CD4-positive, alpha-beta T cell (primary cell): ENCODE results near the gene PPBP. TPM values are rescaled to one million over a fixed set of nuclear protein-coding genes. Genes with fewer than 3 reads are reported as not detected.

Source experiments
- ATAC-seq: fragments of 200-7000 bp; cut with Tn5 transposase; one replicate; pipeline ENCODE4 v1.10.0; 2022; ENCODE audit warnings: mild to moderate bottlenecking; ENCODE audit not compliant: poor library complexity
- CTCF ChIA-PET: fragments of 350-600 bp; sonication (Branson Sonifier 250); formaldehyde crosslinking; loops from one replicate; lab custom pipeline; 2021; ENCODE audit warnings: antibody characterized with exemption, inconsistent platforms; lab: Charles Lee
- POLR2A ChIA-PET: fragments of 350-600 bp; sonication (Branson Sonifier 250); formaldehyde crosslinking; loops from one replicate; lab custom pipeline; 2021; ENCODE audit warnings: antibody characterized with exemption, inconsistent platforms; lab: Charles Lee
- DNase-seq, 14 experiments: peaks; one replicate each; pipeline ENCODE4 v3.0.0-alpha.2; 2013 to 2020; ENCODE audit warnings: mixed read lengths in 2 of 14
- H3K27ac ChIP-seq, 2 donors: one replicate each; pipeline versions ENCODE4 v1.5.1 to v1.7.0; 2013; ENCODE audit warnings: low read length in 2 of 2, low read depth in 1 of 2, mild to moderate bottlenecking in 1 of 2
- H3K27me3 ChIP-seq, 2 experiments: 1 replicate in 1 of 2; 2 replicates in 1 of 2; pipeline versions ENCODE4 v1.6.1 to v1.7.0; 2013; ENCODE audit warnings: low read length in 2 of 2, control low read depth in 1 of 2, mild to moderate bottlenecking in 1 of 2, moderate library complexity in 1 of 2; ENCODE audit not compliant: insufficient read depth in 2 of 2, control insufficient read depth in 1 of 2
- H3K36me3 ChIP-seq: one replicate; pipeline ENCODE4 v1.6.1; 2013; ENCODE audit warnings: low read length, control low read depth; ENCODE audit not compliant: insufficient read depth
- H3K4me1 ChIP-seq: one replicate; pipeline ENCODE4 v1.6.1; 2013; ENCODE audit warnings: low read length, control low read depth; ENCODE audit not compliant: insufficient read depth
- H3K4me3 ChIP-seq: one replicate; pipeline ENCODE4 v1.5.1; 2013; ENCODE audit warnings: mild to moderate bottlenecking, low read length, moderate library complexity
- H3K9me3 ChIP-seq, 2 experiments: 1 replicate in 1 of 2; 2 replicates in 1 of 2; pipeline versions ENCODE4 v1.6.1 to v1.7.0; 2013; ENCODE audit warnings: low read length in 2 of 2, mild to moderate bottlenecking in 2 of 2, control low read depth in 1 of 2, moderate library complexity in 1 of 2; ENCODE audit not compliant: control insufficient read depth in 1 of 2, insufficient read depth in 1 of 2
- H3K27ac Mint-ChIP-seq: one replicate; pipeline ENCODE4 v1.8.0; 2020; ENCODE audit warnings: mixed read lengths
- H3K27me3 Mint-ChIP-seq: one replicate; pipeline ENCODE4 v1.8.0; 2021; ENCODE audit warnings: mixed read lengths
- H3K36me3 Mint-ChIP-seq: one replicate; pipeline ENCODE4 v1.8.0; 2021; ENCODE audit warnings: low read depth, mixed read lengths
- H3K4me1 Mint-ChIP-seq: one replicate; pipeline ENCODE4 v1.8.0; 2021; ENCODE audit warnings: low read depth, mixed read lengths
- H3K4me3 Mint-ChIP-seq: one replicate; pipeline ENCODE4 v1.8.0; 2020; ENCODE audit warnings: mild to moderate bottlenecking, mixed read lengths
- H3K9me3 Mint-ChIP-seq: one replicate; pipeline ENCODE4 v1.8.0; 2020; ENCODE audit warnings: mixed read lengths
- intact Hi-C, 2 experiments: fragments of 100-400 bp; cut with DNase I in 1 of 2; cut with micrococcal nuclease in 1 of 2; formaldehyde crosslinking; loops; one replicate each; pipeline versions ENCODE4 v1.15.1 to v1.9.0; 2023 to 2025; cut with DNase I, micrococcal nuclease
- total RNA-seq, 174 experiments: library from RNA in 2 of 174; stranded (reverse) in 2 of 174; gene quantifications; one replicate each; pipeline ENCODE4 v1.2.3 and lab custom pipeline; 2021 to 2026
- TF ChIP-seq, protein P1 (sequence below): fragments of 200-600 bp; IDR thresholded peaks from one replicate; pipeline ENCODE4 v1.8.0; 2022; ENCODE audit warnings: antibody characterized with exemption, mild to moderate bottlenecking

Gene PPBP
- total RNA-seq, 2 experiments from 2014 or later, result 0.52 to 0.95 TPM

DNA sequence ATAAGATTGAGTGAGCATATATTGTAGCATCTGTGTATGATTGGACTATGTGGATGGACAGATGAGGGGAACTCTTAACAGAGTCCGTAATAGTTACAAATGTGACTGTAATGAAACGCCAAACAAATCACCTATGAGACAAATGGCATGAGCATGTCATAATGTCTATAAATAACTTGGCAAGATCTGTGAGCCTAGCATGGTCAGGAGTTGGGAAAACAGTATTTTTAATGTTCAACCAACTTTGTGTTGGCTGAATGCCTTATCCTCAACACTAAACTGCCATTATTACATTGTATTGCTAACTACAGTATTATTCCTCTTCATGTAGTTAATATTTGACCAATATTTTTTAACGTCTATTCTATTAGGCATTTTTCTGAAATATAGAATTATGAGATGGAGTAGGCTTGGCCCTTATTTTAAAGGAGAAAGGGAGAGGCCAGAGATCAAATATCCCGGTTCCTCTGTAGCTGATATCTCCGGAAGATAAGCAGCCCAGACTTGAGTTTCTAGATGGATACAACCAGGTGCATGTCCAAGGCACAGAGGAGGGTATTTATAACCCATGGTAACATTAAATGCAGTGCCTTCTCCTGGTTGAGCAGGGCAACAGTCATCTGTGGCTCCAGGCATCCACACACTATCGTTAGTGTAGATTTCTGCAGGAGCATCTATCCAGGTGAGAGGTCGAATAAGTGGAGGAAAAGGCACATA is 38.8 kb downstream of the PPBP start:
- Histone ChIP-seq H3K4me1 (no peaks in the 10 kb centered on the region), H3K27ac (no peak overlapping the region), H3K27me3 (peaks cover 4 to 7% of the 10 kb centered on the region in 2 experiments), H3K9me3 (no peaks in the 10 kb centered on the region), H3K36me3 (no peaks in the 10 kb centered on the region), H3K4me3 (no peak overlapping the region)
- ChIA-PET POLR2A (interaction anchor here (0.6 kb wide), 1 partner anchor 22 kb away, joined by 3 read pairs; no protein-coding TSS in a partner anchor), CTCF (no interaction called here)
- TF ChIP-seq, protein P1, sequence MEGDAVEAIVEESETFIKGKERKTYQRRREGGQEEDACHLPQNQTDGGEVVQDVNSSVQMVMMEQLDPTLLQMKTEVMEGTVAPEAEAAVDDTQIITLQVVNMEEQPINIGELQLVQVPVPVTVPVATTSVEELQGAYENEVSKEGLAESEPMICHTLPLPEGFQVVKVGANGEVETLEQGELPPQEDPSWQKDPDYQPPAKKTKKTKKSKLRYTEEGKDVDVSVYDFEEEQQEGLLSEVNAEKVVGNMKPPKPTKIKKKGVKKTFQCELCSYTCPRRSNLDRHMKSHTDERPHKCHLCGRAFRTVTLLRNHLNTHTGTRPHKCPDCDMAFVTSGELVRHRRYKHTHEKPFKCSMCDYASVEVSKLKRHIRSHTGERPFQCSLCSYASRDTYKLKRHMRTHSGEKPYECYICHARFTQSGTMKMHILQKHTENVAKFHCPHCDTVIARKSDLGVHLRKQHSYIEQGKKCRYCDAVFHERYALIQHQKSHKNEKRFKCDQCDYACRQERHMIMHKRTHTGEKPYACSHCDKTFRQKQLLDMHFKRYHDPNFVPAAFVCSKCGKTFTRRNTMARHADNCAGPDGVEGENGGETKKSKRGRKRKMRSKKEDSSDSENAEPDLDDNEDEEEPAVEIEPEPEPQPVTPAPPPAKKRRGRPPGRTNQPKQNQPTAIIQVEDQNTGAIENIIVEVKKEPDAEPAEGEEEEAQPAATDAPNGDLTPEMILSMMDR, result no peak
- Mint-ChIP-seq H3K27me3 (peaks cover 29% of the 10 kb centered on the region), H3K27ac (no peak overlapping the region), H3K9me3 (no peaks in the 10 kb centered on the region), H3K4me3 (no peak overlapping the region), H3K4me1 (no peaks in the 10 kb centered on the region), H3K36me3 (no peaks in the 10 kb centered on the region)
- intact Hi-C loops, result no loop called here
- ATAC-seq (no peak), DNase-seq (no peak)

DNA sequence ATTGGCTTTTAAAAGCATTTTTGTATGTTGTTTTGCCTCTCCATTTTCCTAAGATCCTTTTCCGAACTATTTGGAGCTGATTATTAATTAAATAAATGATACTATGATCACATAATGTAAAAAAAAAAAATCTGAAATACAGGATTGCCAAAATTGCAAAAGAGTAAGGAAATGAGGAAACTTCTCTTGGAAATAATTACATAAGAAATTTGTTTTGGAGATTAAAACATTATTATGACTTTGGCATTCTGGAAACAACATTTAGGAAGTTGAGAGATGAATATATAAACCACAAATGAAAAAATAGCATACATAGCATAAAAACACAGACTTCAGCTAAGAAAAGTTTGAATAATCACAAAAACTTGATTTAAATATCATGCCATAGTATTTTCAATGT is 39.7 kb downstream of the PPBP start:
- H3K4me1 Mint-ChIP-seq, result no peaks in the 10 kb centered on the region
- ATAC-seq, result no peak
- Histone ChIP-seq H3K4me3 (no peak overlapping the region), H3K27me3 (peaks cover 7 to 16% of the 10 kb centered on the region in 2 experiments), H3K9me3 (no peaks in the 10 kb centered on the region), H3K27ac (no peak overlapping the region), H3K36me3 (no peaks in the 10 kb centered on the region), H3K4me1 (no peaks in the 10 kb centered on the region)
- ChIA-PET CTCF (no interaction called here), POLR2A (interaction anchor here (0.6 kb wide), 1 partner anchor 21 kb away, joined by 3 read pairs; no protein-coding TSS in a partner anchor)
- H3K27me3 Mint-ChIP-seq, result peaks cover 36% of the 10 kb centered on the region
- intact Hi-C loops, result no loop called here
- TF ChIP-seq, protein P1, result no peak
- H3K4me3 Mint-ChIP-seq, result no peak overlapping the region
- H3K27ac Mint-ChIP-seq, result no peak overlapping the region
- no peak for DNase-seq
- H3K36me3 Mint-ChIP-seq, result no peaks in the 10 kb centered on the region
- H3K9me3 Mint-ChIP-seq, result no peaks in the 10 kb centered on the region

DNA sequence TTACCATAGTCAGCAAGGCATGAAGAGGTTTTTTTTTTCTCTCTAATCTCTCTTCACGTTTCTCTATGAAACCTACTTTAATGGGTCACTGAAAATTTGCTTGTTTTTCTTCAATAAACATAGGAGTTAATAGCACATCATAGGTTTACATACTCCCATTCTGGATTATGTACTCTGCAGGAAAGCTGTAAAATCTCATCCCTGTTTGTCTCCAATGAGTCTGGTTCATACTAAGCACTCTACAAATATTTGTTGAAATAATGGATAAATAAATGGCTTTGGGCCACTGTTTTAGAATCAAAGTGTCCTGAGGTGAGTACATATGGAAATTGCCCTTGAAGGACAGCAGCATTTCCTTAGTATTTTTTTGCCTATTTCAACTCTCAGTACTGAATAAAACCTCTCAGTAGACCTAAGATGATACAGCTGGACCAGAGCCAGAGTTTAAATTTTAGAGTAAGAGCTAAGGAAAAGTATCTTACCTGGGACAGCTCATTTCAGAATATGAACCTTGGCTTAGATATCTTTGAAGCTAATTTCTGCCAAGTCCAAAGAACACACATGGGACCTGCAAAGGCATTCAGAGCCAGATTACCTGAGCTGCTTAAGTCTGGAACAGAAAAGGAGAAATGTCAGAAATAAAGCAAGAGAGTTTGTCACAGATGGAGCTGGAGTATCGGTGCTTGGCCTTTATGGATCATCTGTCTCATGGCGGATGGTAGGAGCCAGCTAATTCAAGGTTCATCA is 40.6 kb downstream of the PPBP start:
- Histone ChIP-seq H3K27ac (no peak overlapping the region), H3K27me3 (peaks cover 9 to 17% of the 10 kb centered on the region in 2 experiments), H3K9me3 (no peaks in the 10 kb centered on the region), H3K4me3 (no peak overlapping the region), H3K4me1 (no peaks in the 10 kb centered on the region), H3K36me3 (no peaks in the 10 kb centered on the region)
- ATAC-seq (no peak), DNase-seq (no peak)
- no peaks in the 10 kb centered on the region for H3K9me3 Mint-ChIP-seq
- no peak overlapping the region for H3K4me3 Mint-ChIP-seq
- no peak overlapping the region for H3K27ac Mint-ChIP-seq
- no peaks in the 10 kb centered on the region for H3K36me3 Mint-ChIP-seq
- no peaks in the 10 kb centered on the region for H3K4me1 Mint-ChIP-seq
- ChIA-PET POLR2A (no interaction called here), CTCF (no interaction called here)
- H3K27me3 Mint-ChIP-seq, result peaks cover 44% of the 10 kb centered on the region
- intact Hi-C loops, result no loop called here
- TF ChIP-seq, protein P1, result no peak
